ENCODE data around the gene MYO9B. TPM values are rescaled to one million over a fixed set of nuclear protein-coding genes. Genes with fewer than 3 reads are reported as not detected.

The MYO9B gene
- total and polyA plus RNA-seq, 9 of the 15 experiments (the other 6 are each of a cell fraction or from before 2014, with no cell fraction given): 2.4 to 77.6 (median 23.0) TPM

DNA sequence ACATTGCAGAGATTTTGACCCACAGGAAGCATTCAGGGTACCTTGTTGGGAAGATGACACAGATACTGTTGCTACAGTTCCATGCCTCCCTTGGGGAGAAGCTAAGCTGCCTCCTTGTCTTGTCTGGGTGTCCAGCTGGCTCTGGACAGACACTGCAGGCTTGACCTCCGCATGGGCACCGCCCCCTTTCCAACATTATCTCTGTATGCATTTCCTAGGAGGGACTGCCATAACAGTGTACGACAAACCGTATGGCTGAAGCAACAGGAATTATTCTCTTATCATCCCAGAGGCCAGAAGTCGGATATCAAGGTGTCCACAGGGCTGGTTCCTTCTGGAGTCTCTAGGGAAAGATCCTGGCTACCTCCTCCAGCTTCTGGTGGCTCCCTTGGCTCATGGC is 72.6 kb downstream of the MYO9B start (continued):
- TF ChIP-seq PHTF2 (CRISPR knock-in tag; IDR thresholded peaks at IDR 0.05): no peak
- no peak for TF ChIP-seq BRF2 (IDR thresholded peaks at IDR 0.05; ENCODE audit: borderline replicate concordance, insufficient read depth, insufficient read length)
- TF ChIP-seq IRF2 (CRISPR knock-in tag; IDR thresholded peaks at IDR 0.05): no peak
- no peak for TF ChIP-seq HNRNPUL1 (IDR thresholded peaks at IDR 0.05; ENCODE audit: low read length)
- TF ChIP-seq TCF3 (CRISPR knock-in tag; IDR thresholded peaks at IDR 0.05): peak; percentile 56; the same call in 1 of the 2 replicates
- TF ChIP-seq HMG20A (CRISPR knock-in tag; conservative IDR thresholded peaks at IDR 0.05): no peak
- no peak for TF ChIP-seq ZBTB9 (CRISPR knock-in tag; IDR thresholded peaks at IDR 0.05)
- no peak for TF ChIP-seq TAF15 (IDR thresholded peaks at IDR 0.05; ENCODE audit: low read depth, low read length)
- peak; percentile 25; the same call in 1 of the 2 replicates for TF ChIP-seq TAL1 (IDR thresholded peaks at IDR 0.05)
- peak; percentile 62 for TF ChIP-seq CBFA2T3 (IDR thresholded peaks at IDR 0.05)
- TF ChIP-seq NCOA1 (IDR thresholded peaks at IDR 0.05; ENCODE audit: low read depth): no peak
- TF ChIP-seq YY1 (IDR thresholded peaks at IDR 0.05; ENCODE audit: borderline replicate concordance in 1 of 3, control insufficient read depth in 1 of 3, extremely low read depth in 1 of 3, insufficient read depth in 3 of 3, insufficient read length in 1 of 3, insufficient replicate concordance in 2 of 3, low read depth in 1 of 3, low read length in 2 of 3): no peak
- TF ChIP-seq BHLHE40 (IDR thresholded peaks at IDR 0.05; ENCODE audit: low read length): no peak
- TF ChIP-seq GATAD2B (IDR thresholded peaks at IDR 0.05; ENCODE audit: borderline replicate concordance): no peak
- TF ChIP-seq FOXK1 (CRISPR knock-in tag; IDR thresholded peaks at IDR 0.05; ENCODE audit: borderline replicate concordance): no peak
- TF ChIP-seq, protein P1, sequence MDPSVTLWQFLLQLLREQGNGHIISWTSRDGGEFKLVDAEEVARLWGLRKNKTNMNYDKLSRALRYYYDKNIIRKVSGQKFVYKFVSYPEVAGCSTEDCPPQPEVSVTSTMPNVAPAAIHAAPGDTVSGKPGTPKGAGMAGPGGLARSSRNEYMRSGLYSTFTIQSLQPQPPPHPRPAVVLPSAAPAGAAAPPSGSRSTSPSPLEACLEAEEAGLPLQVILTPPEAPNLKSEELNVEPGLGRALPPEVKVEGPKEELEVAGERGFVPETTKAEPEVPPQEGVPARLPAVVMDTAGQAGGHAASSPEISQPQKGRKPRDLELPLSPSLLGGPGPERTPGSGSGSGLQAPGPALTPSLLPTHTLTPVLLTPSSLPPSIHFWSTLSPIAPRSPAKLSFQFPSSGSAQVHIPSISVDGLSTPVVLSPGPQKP (CRISPR knock-in tag; IDR thresholded peaks at IDR 0.05): no peak
- TF ChIP-seq FOXP1 (CRISPR knock-in tag; IDR thresholded peaks at IDR 0.05): no peak
- no peak for TF ChIP-seq SP1 (CRISPR knock-in tag; IDR thresholded peaks at IDR 0.05)
- no peak for TF ChIP-seq ELF4 (CRISPR knock-in tag; IDR thresholded peaks at IDR 0.05)
- no peak for TF ChIP-seq NFATC3 (IDR thresholded peaks at IDR 0.05)
- no peak for TF ChIP-seq GABPA (tag; conservative IDR thresholded peaks at IDR 0.05; ENCODE audit: low read depth)
- TF ChIP-seq, protein P2, sequence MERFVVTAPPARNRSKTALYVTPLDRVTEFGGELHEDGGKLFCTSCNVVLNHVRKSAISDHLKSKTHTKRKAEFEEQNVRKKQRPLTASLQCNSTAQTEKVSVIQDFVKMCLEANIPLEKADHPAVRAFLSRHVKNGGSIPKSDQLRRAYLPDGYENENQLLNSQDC (CRISPR knock-in tag; IDR thresholded peaks at IDR 0.05): no peak
- peak; percentile 48; the same call in 1 of the 2 replicates for TF ChIP-seq TFAP4 (CRISPR knock-in tag; IDR thresholded peaks at IDR 0.05; ENCODE audit: borderline replicate concordance)
- no peak for TF ChIP-seq ZFX (CRISPR knock-in tag; IDR thresholded peaks at IDR 0.05)
- TF ChIP-seq DACH1 (IDR thresholded peaks at IDR 0.05; ENCODE audit: partially characterized antibody): no peak
- TF ChIP-seq NR2C1 (IDR thresholded peaks at IDR 0.05): no peak
- no peak for TF ChIP-seq NR2C1 (tag; IDR thresholded peaks at IDR 0.05)
